Measurements from ENCODE around the gene H3-3A.

Gene H3-3A

GRCh38 chr1:226116673-226117072 lies 54.2 kb downstream of the H3-3A start:
- no peak for DNase-seq

- no peak for DNase-seq
These were observed 54.8 kb downstream of the H3-3A start for GRCh38 chr1:226117330-226117729.

GRCh38 chr1:226118357-226118756 lies 55.8 kb downstream of the H3-3A start:
- DNase-seq, result no peak

- DNase-seq, result no peak
These were observed 56.7 kb downstream of the H3-3A start for GRCh38 chr1:226119169-226119568.

GRCh38 chr1:226120398-226120797 lies 57.9 kb downstream of the H3-3A start:
- no peak for DNase-seq

- DNase-seq, result no peak
These were observed 58.6 kb downstream of the H3-3A start for GRCh38 chr1:226121049-226121586.
